Activated CD8-positive, alpha-beta T cell treated with anti-CD3 and anti-CD28 coated beads, Interleukin-2, amount 10 ng/mL, durations not matched to agents 7 days and 5 days (primary cell): ENCODE results near the gene PRUNE1. TPM values are rescaled to one million over a fixed set of nuclear protein-coding genes. Genes with fewer than 3 reads are reported as not detected.

Source experiments
- ATAC-seq: fragments of 150-1000 bp; cut with Tn5 transposase; one replicate; pipeline ENCODE4 v1.10.0; 2021; ENCODE audit warnings: moderate library complexity
- CTCF ChIA-PET: fragments of 350-600 bp; sonication (Branson Sonifier 250); formaldehyde crosslinking; loops from one replicate; lab custom pipeline; 2021; ENCODE audit warnings: antibody characterized with exemption; lab: Charles Lee
- POLR2A ChIA-PET: fragments of 350-600 bp; sonication (Branson Sonifier 250); formaldehyde crosslinking; loops from one replicate; lab custom pipeline; 2021; ENCODE audit warnings: antibody characterized with exemption; lab: Charles Lee
- DNase-seq: peaks from one replicate; pipeline ENCODE4 v3.0.0-alpha.2; 2020
- H3K27ac Mint-ChIP-seq: one replicate; pipeline ENCODE4 v1.8.0; 2021; ENCODE audit warnings: mild to moderate bottlenecking, mixed read lengths
- H3K27me3 Mint-ChIP-seq: one replicate; pipeline ENCODE4 v1.8.0; 2021; ENCODE audit warnings: low read depth, mixed read lengths
- H3K36me3 Mint-ChIP-seq: one replicate; pipeline ENCODE4 v1.8.0; 2021; ENCODE audit warnings: low read depth, mixed read lengths
- H3K4me1 Mint-ChIP-seq: one replicate; pipeline ENCODE4 v1.8.0; 2021; ENCODE audit warnings: low read depth, mixed read lengths
- H3K4me3 Mint-ChIP-seq: one replicate; pipeline ENCODE4 v1.8.0; 2021; ENCODE audit warnings: mild to moderate bottlenecking, mixed read lengths
- H3K9me3 Mint-ChIP-seq: one replicate; pipeline ENCODE4 v1.8.0; 2022; ENCODE audit warnings: mixed read lengths; ENCODE audit not compliant: insufficient read depth
- total RNA-seq, 2 experiments: library from RNA; stranded (reverse); gene quantifications; one replicate each; pipeline ENCODE4 v1.2.3, GENCODE V29; 2021

PRUNE1 gene
- total RNA-seq, 2 experiments from 2014 or later: 15.8 to 19.0 TPM

DNA sequence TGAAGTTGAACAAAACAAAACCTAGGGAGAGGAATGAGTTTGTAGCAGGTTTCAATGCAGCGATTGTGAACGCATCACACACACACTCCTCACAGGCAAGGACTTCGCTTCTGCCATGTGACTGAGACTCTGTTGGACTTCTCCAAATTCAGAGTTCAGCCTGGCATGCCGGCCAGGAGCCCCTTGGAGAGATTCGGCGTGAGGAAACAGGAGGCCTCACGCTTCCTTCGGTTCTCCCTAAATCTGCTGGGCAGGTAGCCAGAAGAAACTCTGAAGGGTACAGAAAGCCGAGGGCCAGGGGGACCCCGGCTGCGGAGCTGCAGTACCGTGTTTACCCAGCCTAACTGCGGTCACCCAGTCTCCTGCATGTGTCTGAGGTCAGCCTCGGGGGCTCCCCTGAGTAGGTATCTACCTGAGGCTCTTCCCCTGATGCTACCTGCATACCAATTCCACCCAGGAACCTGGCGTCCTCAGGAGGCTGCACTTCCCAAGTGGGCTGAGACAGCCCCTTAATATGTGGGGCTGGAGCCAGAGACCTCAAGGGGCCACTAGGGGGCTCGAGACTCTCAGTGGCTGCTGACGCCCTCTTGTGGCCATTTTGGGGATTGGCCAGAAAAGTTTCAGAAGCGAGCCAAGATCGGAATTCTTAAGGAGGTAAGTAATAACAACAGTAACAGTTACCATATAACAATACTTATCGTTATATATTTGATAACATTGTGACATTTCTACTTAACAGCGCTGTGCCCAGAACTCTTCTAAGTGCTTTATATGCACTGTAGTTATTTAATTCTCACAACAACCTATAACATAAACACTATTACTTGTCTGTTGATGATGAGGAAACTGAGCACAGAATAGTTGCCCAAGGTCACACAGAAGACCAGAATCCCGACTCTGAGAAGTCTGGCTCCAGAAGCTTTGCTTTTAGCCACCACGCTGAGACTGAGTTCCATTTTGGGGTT is 28.9 kb upstream of the PRUNE1 start:
- POLR2A ChIA-PET: no interaction called here

DNA sequence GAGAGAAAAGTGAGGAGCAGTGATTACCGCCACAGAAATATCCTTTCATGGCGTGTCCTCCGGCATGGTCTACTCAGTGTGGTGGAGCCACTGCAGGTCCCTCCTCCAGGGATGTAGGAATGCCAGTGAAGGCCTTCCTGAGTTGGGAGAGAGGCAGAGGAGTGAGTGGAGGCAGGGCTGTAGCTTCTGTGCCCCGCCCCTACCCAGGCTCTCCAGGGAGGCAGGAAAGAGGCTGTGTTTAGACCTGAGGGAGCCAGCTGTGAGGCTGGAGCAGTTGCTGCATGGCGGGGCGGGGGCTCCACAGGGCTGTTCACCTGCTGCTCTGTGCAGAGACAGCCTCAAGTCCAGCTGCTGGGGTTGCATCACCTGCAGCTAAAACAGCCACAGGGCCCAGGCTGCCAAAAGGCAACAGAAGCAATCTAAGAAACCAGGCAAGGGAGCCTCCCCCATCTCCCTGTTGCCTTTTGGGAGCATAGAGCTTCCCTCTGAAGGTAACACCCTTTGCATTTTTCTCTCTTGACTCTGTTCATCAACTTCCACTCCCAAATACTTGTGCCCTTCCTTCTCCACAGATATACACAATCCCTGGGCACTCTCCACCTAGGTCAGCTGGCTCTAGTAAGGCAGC is 27.0 kb upstream of the PRUNE1 start:
- ChIA-PET POLR2A (interaction anchor here (0.7 to 1.1 kb wide), 2 partner anchors 74 to 208 kb away, joined by 3 read pairs; no protein-coding TSS in a partner anchor), CTCF (interaction anchor here (0.7 to 12.4 kb wide), 3 partner anchors 16 to 421 kb away, joined by 3 to 164 read pairs (median 60); partner anchors contain the start of gene MINDY1)
- Mint-ChIP-seq H3K27ac (no peak overlapping the region), H3K4me1 (peaks cover 36% of the 10 kb centered on the region), H3K4me3 (no peak overlapping the region), H3K9me3 (no peaks in the 10 kb centered on the region), H3K27me3 (no peaks in the 10 kb centered on the region), H3K36me3 (no peaks in the 10 kb centered on the region)
- ATAC-seq (no peak), DNase-seq (no peak)

More for the DNA sequence above, 28.9 kb upstream of the PRUNE1 start:
- H3K4me1 Mint-ChIP-seq: peaks cover 46% of the 10 kb centered on the region
- peak; percentile 93 for DNase-seq
- peak overlapping the region; percentile 43 for H3K4me3 Mint-ChIP-seq
- H3K27ac Mint-ChIP-seq: peak overlapping the region; percentile 27
- CTCF ChIA-PET: interaction anchor here (0.6 to 12.4 kb wide), 14 partner anchors 8 to 723 kb away, joined by 3 to 164 read pairs (median 3); partner anchors contain the start of genes CTSK, GOLPH3L and MINDY1
- H3K36me3 Mint-ChIP-seq: no peaks in the 10 kb centered on the region
- peak; percentile 66 for ATAC-seq
- no peaks in the 10 kb centered on the region for H3K9me3 Mint-ChIP-seq
- H3K27me3 Mint-ChIP-seq: no peaks in the 10 kb centered on the region

DNA sequence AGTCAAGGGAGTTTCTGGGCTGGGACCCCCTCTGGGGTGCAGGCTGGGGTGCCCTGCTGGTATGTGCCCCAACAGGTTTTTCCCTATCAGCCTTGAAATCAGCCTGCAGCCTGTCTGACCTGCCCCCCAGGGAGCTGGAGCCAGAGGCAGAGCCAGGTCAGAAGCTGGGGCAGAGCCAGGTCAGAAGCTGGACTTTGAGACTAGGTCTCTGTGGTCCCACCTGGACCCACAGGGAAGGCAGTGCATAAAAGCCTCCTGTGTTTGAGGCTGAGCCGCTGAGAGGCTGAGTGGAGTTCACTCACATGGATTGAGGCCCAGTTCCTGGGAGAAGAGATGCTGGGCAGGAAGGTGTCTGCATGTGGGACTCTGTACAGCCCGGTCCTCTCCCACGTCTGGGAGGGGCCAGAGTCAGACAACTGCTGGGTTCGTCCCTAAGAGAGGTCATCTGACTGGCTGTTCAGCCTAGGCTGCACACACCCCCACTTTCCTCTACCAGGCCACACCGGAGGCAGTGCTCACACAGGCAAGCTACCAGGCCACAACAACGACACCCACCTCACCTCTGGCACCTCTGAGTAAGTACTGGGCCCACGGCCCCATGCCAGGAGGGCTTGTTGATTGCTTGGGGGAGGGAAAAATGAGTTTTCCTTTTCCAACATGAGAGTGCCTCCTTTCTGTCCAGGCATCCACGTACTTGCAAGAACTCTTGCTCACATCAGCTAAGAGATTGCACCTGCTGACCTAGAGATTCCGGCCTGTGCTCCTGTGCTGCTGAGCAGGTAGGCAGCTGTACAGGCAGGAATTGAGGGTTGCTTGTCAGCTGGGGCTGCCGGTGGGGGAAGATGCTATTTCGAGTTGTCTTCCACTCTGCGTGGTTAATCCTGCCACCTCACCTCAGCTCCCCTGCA is 26.2 kb upstream of the PRUNE1 start, which contains the start of gene ANXA9:
TSS of gene ANXA9 (plus strand) at position 488 of the 908 bp plus-strand sequence. CDS start 814 bp downstream, outside the sequence.
- Mint-ChIP-seq H3K4me3 (no peak within 1 kb of the TSS), H3K4me1 (peaks cover 29% of the 10 kb centered on the region), H3K27me3 (no peaks in the 10 kb centered on the region), H3K9me3 (no peaks in the 10 kb centered on the region), H3K27ac (no peak within 1 kb of the TSS), H3K36me3 (no peaks in the 10 kb centered on the region)
- ChIA-PET CTCF (interaction anchor here (0.7 to 12.4 kb wide), 5 partner anchors 15 to 421 kb away, joined by 3 to 164 read pairs (median 3); partner anchors contain the start of genes C1orf56, GOLPH3L and MINDY1), POLR2A (interaction anchor here (0.7 to 1.1 kb wide), 2 partner anchors 74 to 207 kb away, joined by 3 read pairs; no protein-coding TSS in a partner anchor)
- no peak for ATAC-seq
- no peak for DNase-seq

DNA sequence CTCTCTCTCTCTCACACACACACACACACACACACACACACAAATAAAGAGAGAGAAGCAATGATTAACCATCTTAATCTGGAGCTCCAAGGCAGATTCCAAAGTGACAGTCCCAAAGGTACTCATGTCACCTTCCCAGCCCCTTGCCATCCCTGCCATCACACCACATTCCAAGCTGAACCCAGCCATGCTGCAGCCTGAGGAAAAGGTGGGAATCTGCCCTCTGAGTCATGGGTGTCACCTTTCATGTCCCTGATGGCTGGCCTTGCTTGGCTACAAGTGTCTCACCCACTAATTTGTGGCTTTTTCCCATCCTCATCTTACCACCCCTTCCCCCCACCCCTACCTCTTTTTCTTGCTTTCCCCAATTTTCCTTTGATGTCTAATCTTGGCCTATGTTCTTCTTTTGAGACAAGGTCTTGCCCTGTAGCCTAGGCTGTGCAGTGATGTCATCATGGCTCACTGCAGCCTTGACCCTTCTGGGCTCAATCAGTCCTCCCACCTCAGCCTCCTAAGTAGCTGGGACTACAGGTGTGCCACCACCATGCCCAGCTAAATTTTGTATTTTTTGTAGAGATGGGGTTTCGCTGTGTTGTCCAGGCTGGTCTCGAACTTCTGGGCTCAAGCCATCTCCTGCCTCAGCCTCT is 22.9 kb upstream of the PRUNE1 start:
- Mint-ChIP-seq H3K36me3 (no peaks in the 10 kb centered on the region), H3K4me1 (peaks cover 17% of the 10 kb centered on the region), H3K9me3 (no peaks in the 10 kb centered on the region), H3K4me3 (no peak overlapping the region), H3K27ac (no peak overlapping the region), H3K27me3 (no peaks in the 10 kb centered on the region)
- ATAC-seq (no peak), DNase-seq (no peak)
- CTCF ChIA-PET: interaction anchor here (2.8 to 12.4 kb wide), 2 partner anchors 9 to 12 kb away, joined by 10 to 164 read pairs; no protein-coding TSS in a partner anchor
- POLR2A ChIA-PET: no interaction called here

DNA sequence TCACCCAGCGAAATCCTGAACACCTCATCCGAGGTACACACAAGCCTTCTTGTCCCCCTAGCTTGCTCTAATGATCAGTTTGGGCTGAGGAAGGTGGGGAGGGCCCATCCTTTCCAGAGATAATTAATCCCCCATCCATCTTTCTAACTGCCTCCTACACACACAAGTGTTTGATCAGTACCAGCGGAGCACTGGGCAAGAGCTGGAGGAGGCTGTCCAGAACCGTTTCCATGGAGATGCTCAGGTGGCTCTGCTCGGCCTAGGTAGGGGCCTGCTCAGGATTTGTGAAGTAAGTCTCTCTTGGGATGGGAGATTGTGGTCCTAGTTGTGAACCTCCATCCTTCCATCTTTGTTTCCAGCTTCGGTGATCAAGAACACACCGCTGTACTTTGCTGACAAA is 20.3 kb upstream of the PRUNE1 start:
- peak; percentile 24 for ATAC-seq
- no peaks in the 10 kb centered on the region for H3K9me3 Mint-ChIP-seq
- H3K4me1 Mint-ChIP-seq: peaks cover 12% of the 10 kb centered on the region
- no peaks in the 10 kb centered on the region for H3K36me3 Mint-ChIP-seq
- CTCF ChIA-PET: interaction anchor here (0.6 to 12.4 kb wide), 5 partner anchors 9 to 248 kb away, joined by 3 to 164 read pairs (median 10); partner anchors contain the start of gene MINDY1
- POLR2A ChIA-PET: no interaction called here
- DNase-seq: no peak
- H3K27me3 Mint-ChIP-seq: no peaks in the 10 kb centered on the region
- H3K27ac Mint-ChIP-seq: peak overlapping the region; percentile 49
- H3K4me3 Mint-ChIP-seq: no peak overlapping the region

DNA sequence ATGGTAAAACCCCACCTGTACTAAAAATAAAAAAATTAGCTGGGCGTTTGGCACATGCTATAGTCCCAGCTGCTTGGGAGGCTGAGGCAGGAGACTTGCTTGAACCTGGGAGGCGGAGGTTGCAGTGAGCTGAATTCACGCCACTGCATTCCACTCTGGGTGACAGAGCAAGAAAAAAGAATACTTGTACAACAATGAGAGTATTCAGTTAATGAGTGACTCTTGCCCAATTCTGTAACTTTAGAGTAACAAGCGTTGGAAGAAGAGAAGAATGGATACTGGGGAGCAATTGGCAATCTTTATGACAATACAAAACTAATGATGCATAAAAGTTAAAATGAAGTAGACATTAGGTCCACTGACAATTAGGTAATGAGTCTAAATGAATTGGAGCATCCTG is 15.6 kb upstream of the PRUNE1 start:
- H3K4me1 Mint-ChIP-seq: peaks cover 19% of the 10 kb centered on the region
- peaks cover 5% of the 10 kb centered on the region for H3K36me3 Mint-ChIP-seq
- CTCF ChIA-PET: interaction anchor here (10.1 kb wide), 1 partner anchor 9 kb away, joined by 164 read pairs; the partner anchor contains the start of gene ANXA9
- H3K9me3 Mint-ChIP-seq: no peaks in the 10 kb centered on the region
- POLR2A ChIA-PET: no interaction called here
- no peaks in the 10 kb centered on the region for H3K27me3 Mint-ChIP-seq
- ATAC-seq (no peak), DNase-seq (no peak)
- no peak overlapping the region for H3K27ac Mint-ChIP-seq
- H3K4me3 Mint-ChIP-seq: no peak overlapping the region

DNA sequence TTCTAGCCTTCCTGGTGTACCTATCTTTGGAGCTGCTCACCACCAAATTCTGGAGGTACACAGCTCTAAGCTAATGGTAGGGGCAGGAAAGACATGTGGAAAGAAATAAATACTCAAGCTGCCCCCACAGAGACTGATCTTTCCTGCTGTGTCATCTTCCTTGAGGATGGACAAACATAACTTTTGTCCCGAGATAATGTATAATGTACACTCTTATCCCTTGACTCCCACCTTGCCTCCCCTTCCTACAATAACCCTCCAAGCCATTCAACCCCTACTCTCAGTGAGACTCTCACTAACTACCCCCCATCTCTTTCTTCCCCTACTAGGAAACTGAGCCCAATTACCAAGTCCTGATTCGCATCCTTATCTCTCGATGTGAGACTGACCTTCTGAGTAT is 14.0 kb upstream of the PRUNE1 start:
- no peak for ATAC-seq
- Mint-ChIP-seq H3K27ac (no peak overlapping the region), H3K27me3 (no peaks in the 10 kb centered on the region), H3K4me3 (no peak overlapping the region), H3K36me3 (peaks cover 10% of the 10 kb centered on the region), H3K9me3 (no peaks in the 10 kb centered on the region), H3K4me1 (peaks cover 11% of the 10 kb centered on the region)
- CTCF ChIA-PET: interaction anchor here (1.0 to 10.1 kb wide), 7 partner anchors 11 to 739 kb away, joined by 3 to 164 read pairs (median 4); partner anchors contain the start of genes ANXA9, GOLPH3L and MINDY1
- POLR2A ChIA-PET: no interaction called here
- DNase-seq: no peak

DNA sequence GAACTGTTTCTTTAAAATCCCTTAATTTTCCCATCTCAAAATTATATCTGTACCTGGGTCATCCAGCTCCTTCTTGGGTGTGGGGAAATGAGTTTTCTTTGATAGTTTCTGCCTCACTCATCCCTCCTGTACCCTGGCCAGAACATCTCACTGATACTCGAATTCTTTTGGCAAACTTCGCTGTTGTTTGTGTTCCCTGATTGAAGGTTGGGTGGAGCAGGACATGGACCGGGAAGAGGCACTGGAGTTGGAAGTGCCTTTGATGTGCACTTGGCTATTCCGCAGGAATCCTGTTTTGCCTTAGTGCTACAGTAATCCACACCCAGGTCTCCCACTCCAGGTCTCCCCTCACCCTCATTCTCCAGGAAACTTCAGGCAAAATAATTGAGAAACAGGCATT is 12.8 kb upstream of the PRUNE1 start:
- ChIA-PET POLR2A (interaction anchor here (0.5 kb wide), 1 partner anchor 149 kb away, joined by 3 read pairs; no protein-coding TSS in a partner anchor), CTCF (interaction anchor here (0.9 to 10.1 kb wide), 24 partner anchors 10 to 741 kb away, joined by 3 to 164 read pairs (median 4); partner anchors contain the start of genes ANXA9, C1orf56, CTSK and CTSS)
- Mint-ChIP-seq H3K27ac (no peak overlapping the region), H3K4me1 (peaks cover 18% of the 10 kb centered on the region), H3K36me3 (peaks cover 15% of the 10 kb centered on the region), H3K9me3 (no peaks in the 10 kb centered on the region), H3K4me3 (no peak overlapping the region), H3K27me3 (no peaks in the 10 kb centered on the region)
- no peak for ATAC-seq
- DNase-seq: no peak

DNA sequence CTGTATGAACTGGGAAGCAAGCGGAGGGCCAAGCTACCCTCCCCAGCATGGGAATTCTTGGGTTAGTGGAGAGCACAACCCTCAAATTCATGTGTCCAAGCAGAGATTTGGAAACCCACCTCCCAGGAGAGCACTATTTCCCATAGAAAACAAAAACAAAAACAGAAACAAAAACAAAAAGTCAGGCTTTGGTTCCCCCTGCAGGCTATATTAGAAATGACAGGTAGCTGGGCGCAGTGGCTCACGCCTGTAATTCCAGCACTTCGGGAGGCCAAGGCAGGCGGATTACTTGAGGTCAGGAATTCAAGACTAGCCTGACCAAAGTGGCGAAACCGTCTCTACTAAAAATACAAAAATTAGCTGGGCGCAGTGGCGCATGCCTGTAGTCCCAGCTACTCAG is 12.4 kb upstream of the PRUNE1 start:
- Mint-ChIP-seq H3K4me1 (peaks cover 20% of the 10 kb centered on the region), H3K4me3 (no peak overlapping the region), H3K9me3 (no peaks in the 10 kb centered on the region), H3K27ac (no peak overlapping the region), H3K36me3 (peaks cover 19% of the 10 kb centered on the region), H3K27me3 (no peaks in the 10 kb centered on the region)
- POLR2A ChIA-PET: interaction anchor here (0.5 to 1.2 kb wide), 2 partner anchors 74 to 150 kb away, joined by 3 read pairs; no protein-coding TSS in a partner anchor
- CTCF ChIA-PET: interaction anchor here (0.6 to 10.1 kb wide), 33 partner anchors 9 to 741 kb away, joined by 3 to 164 read pairs (median 4); partner anchors contain the start of genes ANXA9, C1orf56, CTSK and CTSS
- DNase-seq: peak; percentile 51
- ATAC-seq: peak; percentile 38
